Lower leg skin (tissue), 4 donors: ENCODE measurements around the gene ATG5. TPM values are rescaled to one million over a fixed set of nuclear protein-coding genes. Genes with fewer than 3 reads are reported as not detected.

Experiments
- DNase-seq, 2 donors: peaks; one replicate each; pipeline ENCODE4 v3.0.0-alpha.2; 2019; ENCODE audit warnings: low spot score in 2 of 2
- H3K4me3 ChIP-seq: fragments of 200-600 bp; sonication (generic); 2 replicates; pipeline ENCODE4 v1.5.1; 2017; ENCODE audit warnings: mild to moderate bottlenecking, low read depth; ENCODE audit not compliant: poor library complexity, severe bottlenecking
- POLR2A ChIP-seq, 2 donors: fragments of 450-650 bp; IDR thresholded peaks; one replicate each; pipeline ENCODE4 v1.6.1; 2016 to 2017; ENCODE audit warnings: antibody characterized with exemption in 2 of 2, mild to moderate bottlenecking in 1 of 2, moderate library complexity in 1 of 2
- WGBS, 2 donors: methylation state at CpG; one replicate each; pipeline ENCODE4 v1.1.5; 2018; 5-methylcytosine and 5-hydroxymethylcytosine counted together
- intact Hi-C: fragments of 100-400 bp; cut with DNase I; formaldehyde crosslinking; loops from one replicate; pipeline ENCODE4 v1.15.0; 2023; ENCODE audit warnings: low total_unique reads
- total RNA-seq, 4 donors: library from RNA; depleted of rRNA; stranded (reverse); fragments of >200 nt; gene quantifications; one replicate each; pipeline ENCODE4 v1.1.0, GENCODE V29; 2016
- TF ChIP-seq, protein P1 (sequence below), 3 donors: fragments of 450-650 bp; IDR thresholded peaks; one replicate each; pipeline ENCODE4 v1.5.1; 2016; ENCODE audit warnings: antibody characterized with exemption in 3 of 3, mild to moderate bottlenecking in 3 of 3, moderate library complexity in 2 of 3

Gene ATG5
- total RNA-seq, 4 donors from 2014 or later = 15.5 to 19.4 (median 16.7) TPM

DNA sequence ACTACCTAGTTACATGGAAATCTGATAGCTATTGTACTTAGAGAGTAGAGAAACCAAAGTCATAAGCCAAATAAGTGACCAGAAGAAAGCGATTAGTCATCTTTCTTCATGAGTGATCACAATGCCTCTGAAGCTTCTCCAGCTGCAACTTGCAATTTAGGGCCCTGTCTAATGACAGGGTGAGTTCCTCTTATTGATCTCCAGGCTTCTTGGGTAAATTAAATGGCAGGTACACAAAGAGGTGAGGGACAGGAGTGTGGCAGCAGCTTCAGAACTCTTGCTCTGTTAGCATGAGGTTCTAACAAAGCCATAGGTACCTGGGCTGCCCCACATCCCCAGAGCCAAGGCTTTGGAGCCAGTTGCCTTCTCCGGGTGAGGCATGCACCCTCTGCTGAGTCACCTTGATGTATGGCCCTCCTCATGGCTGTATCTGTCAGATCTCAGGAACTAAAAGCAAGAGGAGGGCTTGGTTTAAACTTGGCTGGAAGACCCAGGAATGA lies 178.7 kb downstream of the ATG5 start:
- 70 to 73% methylated on average over 2 of the region's 2 CpGs for WGBS, 2 donors
- H3K4me3 ChIP-seq = no peak overlapping the region
- intact Hi-C loops = no loop called here
- TF ChIP-seq, protein P1, sequence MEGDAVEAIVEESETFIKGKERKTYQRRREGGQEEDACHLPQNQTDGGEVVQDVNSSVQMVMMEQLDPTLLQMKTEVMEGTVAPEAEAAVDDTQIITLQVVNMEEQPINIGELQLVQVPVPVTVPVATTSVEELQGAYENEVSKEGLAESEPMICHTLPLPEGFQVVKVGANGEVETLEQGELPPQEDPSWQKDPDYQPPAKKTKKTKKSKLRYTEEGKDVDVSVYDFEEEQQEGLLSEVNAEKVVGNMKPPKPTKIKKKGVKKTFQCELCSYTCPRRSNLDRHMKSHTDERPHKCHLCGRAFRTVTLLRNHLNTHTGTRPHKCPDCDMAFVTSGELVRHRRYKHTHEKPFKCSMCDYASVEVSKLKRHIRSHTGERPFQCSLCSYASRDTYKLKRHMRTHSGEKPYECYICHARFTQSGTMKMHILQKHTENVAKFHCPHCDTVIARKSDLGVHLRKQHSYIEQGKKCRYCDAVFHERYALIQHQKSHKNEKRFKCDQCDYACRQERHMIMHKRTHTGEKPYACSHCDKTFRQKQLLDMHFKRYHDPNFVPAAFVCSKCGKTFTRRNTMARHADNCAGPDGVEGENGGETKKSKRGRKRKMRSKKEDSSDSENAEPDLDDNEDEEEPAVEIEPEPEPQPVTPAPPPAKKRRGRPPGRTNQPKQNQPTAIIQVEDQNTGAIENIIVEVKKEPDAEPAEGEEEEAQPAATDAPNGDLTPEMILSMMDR (IDR thresholded peaks at IDR 0.05) = no peak
- TF ChIP-seq POLR2A (IDR thresholded peaks at IDR 0.05) = no peak
- DNase-seq = no peak

DNA sequence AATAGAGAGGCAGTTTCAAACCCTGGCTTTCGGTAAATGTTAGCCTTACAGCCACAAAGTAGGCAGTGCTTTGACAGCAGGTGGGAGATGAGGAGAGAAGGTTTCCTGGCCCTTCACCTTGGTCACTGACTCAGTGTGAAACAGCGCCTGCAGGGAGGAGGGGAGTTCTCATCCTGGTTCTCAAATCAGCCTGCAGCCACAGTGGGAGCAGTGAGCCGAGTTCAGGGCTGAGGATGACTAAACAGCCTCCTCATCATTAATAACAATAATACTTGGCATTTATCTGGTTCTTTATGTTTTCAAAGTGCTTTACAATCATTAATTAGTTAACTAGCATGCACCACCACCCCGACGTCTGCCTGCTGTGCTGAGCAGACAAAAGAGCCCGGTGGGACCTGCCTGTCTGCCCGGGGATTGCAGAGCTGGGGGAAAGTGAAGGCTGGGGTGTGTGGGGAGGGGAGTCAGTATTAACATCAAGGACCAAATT lies 179.8 kb downstream of the ATG5 start:
- H3K4me3 ChIP-seq = no peak overlapping the region
- intact Hi-C loops = no loop called here
- 46 to 61% methylated on average over 7 of the region's 7 CpGs for WGBS, 2 donors
- TF ChIP-seq POLR2A (IDR thresholded peaks at IDR 0.05) = no peak
- TF ChIP-seq, protein P1 (IDR thresholded peaks at IDR 0.05) = no peak
- peak in 1 of 2 donors; percentile 72 for DNase-seq

DNA sequence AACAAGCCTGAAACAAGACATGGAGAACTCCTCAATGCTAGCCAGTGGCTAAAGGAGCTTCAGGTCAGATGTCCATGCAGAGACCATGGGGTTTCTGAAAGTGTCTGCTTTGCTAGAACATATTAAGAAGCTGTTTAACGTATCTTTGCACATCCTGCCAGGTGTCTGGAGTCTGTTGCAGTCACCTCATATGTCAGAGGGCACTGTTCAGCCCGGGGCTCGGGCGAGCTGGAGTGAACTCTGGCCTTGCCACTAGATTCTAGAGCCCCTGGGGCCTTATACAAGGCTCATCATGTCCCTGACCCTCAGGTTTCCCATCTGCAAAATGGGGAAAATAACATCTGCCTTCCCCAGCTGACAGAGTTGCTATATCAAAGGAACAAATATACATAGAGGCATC lies 180.4 kb downstream of the ATG5 start:
- peak in 1 of 2 donors; percentile 67 for DNase-seq
- WGBS, 2 donors = 73 to 81% methylated on average over 4 of the region's 4 CpGs
- H3K4me3 ChIP-seq = no peak overlapping the region
- intact Hi-C loops = no loop called here
- no peak for TF ChIP-seq POLR2A (IDR thresholded peaks at IDR 0.05)
- TF ChIP-seq, protein P1 (IDR thresholded peaks at IDR 0.05) = no peak

DNA sequence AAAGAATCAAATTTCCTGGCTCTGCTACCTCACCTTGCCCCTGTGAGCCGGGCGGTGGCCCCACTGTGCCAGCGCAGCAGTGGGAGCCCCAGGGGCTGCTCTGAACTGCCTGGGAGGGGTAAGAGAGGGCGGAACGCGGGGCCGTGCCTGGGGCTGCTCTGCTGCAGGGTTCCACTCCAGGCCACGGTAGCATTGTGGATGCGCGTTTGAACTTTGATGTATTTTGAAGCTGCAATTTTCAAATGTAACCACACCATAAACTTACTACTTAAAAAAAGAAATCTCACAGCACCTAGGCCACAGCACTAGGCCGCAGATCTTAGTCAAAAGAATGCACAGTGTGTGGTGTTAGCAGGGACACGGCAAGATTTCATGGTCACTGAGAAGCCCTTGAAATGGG lies 181.9 kb downstream of the ATG5 start:
- TF ChIP-seq, protein P1 (IDR thresholded peaks at IDR 0.05) = no peak
- TF ChIP-seq POLR2A (IDR thresholded peaks at IDR 0.05) = no peak
- 93% methylated on average over 12 of the region's 12 CpGs for WGBS, 2 donors
- H3K4me3 ChIP-seq = no peak overlapping the region
- intact Hi-C loops = no loop called here
- DNase-seq = peak in 1 of 2 donors; percentile 72

DNA sequence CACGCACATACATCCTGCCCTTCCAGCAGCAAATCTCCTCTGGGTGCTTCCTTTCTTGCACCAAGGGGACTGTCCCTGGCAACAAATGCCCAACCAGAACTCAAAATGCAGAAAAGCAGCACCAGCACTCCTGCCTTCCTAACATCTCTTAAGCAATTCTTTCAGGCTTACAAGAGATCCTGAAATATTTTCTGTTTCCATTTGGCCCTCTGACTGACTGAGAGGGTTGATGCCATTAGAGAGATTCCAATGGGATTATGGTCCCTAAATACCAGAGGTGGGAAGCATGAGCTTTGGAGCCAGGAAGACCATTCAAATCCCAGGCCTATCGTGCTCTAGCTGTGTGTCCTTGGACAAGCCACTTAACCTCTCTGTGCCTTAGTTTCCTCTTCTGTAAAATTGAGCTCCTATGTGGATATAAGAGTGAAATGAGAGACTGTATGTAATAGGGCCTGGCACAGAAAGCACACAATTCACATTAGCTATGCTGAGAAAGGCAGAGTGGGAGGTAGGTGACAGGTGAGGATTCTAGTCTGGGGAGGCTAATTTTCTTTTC lies 182.6 kb downstream of the ATG5 start:
- DNase-seq = no peak
- 73 to 82% methylated on average over 2 of the region's 2 CpGs for WGBS, 2 donors
- H3K4me3 ChIP-seq = no peak overlapping the region
- intact Hi-C loops = no loop called here
- no peak for TF ChIP-seq POLR2A (IDR thresholded peaks at IDR 0.05)
- TF ChIP-seq, protein P1 (IDR thresholded peaks at IDR 0.05) = no peak
